ENCODE results near the gene CNOT10.

DNA sequence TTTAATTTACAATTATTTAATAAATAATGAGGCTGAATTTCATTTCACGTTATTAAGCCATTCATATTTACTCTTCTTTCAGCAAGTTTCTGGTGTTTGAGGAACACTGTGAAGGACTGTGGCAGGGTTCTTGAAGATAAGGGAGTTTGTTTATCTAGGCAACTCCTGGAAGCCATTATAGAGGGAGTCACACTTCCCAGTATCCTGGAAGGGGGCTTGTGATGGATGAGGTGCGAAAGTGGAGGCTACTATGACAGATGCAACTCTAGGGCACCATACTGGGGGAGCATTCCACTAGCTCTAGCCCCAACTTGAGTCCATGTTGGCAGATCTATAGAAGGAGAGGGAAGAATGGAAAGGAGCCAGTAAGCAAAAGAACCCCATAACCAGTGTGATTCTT lies 14.4 kb downstream of the CNOT10 start:
- TF ChIP-seq, protein P1, sequence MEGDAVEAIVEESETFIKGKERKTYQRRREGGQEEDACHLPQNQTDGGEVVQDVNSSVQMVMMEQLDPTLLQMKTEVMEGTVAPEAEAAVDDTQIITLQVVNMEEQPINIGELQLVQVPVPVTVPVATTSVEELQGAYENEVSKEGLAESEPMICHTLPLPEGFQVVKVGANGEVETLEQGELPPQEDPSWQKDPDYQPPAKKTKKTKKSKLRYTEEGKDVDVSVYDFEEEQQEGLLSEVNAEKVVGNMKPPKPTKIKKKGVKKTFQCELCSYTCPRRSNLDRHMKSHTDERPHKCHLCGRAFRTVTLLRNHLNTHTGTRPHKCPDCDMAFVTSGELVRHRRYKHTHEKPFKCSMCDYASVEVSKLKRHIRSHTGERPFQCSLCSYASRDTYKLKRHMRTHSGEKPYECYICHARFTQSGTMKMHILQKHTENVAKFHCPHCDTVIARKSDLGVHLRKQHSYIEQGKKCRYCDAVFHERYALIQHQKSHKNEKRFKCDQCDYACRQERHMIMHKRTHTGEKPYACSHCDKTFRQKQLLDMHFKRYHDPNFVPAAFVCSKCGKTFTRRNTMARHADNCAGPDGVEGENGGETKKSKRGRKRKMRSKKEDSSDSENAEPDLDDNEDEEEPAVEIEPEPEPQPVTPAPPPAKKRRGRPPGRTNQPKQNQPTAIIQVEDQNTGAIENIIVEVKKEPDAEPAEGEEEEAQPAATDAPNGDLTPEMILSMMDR (IDR thresholded peaks at IDR 0.05; ENCODE audit: low read depth, low read length, poor library complexity, severe bottlenecking) = no peak
- TF ChIP-seq EZH2phosphoT487 (IDR thresholded peaks at IDR 0.05; ENCODE audit: borderline replicate concordance, low read length) = no peak

Measured in DOHH2 (cell line).